H1 (cell line): ENCODE results near the gene SEC24C. TPM values are rescaled to one million over a fixed set of nuclear protein-coding genes. Genes with fewer than 3 reads are reported as not detected.

ENCODE experiments used
- CTCF ChIA-PET: fragments of 300-600 bp; sonication (Branson Sonifier 250); formaldehyde crosslinking; loops from one replicate; lab custom pipeline; 2021; ENCODE audit not compliant: partially characterized antibody; lab: Charles Lee
- POLR2A ChIA-PET: fragments of 300-600 bp; sonication (Branson Sonifier 250); formaldehyde crosslinking; loops from one replicate; lab custom pipeline; 2021; ENCODE audit warnings: inconsistent platforms; ENCODE audit not compliant: partially characterized antibody; lab: Charles Lee
- DNase-seq, 2 experiments: peaks; one replicate each; pipeline versions ENCODE4 v3.0.0 to v3.0.0-alpha.2; 2010 to 2022; ENCODE audit warnings: low spot score in 2 of 2, low read depth in 1 of 2, mixed read lengths in 1 of 2
- FAIRE-seq: peaks from 2 replicates; lab custom pipeline; 2011; peaks lifted over from hg19 to GRCh38; lab: Jason Lieb, UNC
- H2AFZ ChIP-seq: 2 replicates; pipeline ENCODE4 v1.8.1; 2012; ENCODE audit warnings: low read length, inconsistent platforms
- H2AK5ac ChIP-seq: 2 replicates; pipeline ENCODE4 v1.6.1; 2013; ENCODE audit warnings: low read depth, low read length
- H2BK120ac ChIP-seq: replicated peaks from 2 replicates; pipeline ENCODE3; 2013; ENCODE audit warnings: low read depth, low read length, inconsistent platforms
- H2BK12ac ChIP-seq: 2 replicates; pipeline ENCODE4 v1.6.1; 2013; ENCODE audit warnings: low read depth, low read length
- H2BK15ac ChIP-seq: 2 replicates; pipeline ENCODE4 v1.6.1; 2013; ENCODE audit warnings: low read length
- H2BK20ac ChIP-seq: 2 replicates; pipeline ENCODE4 v1.6.1; 2013; ENCODE audit warnings: low read length
- H2BK5ac ChIP-seq: 2 replicates; pipeline ENCODE4 v1.6.1; 2013; ENCODE audit warnings: low read depth, low read length
- H3K14ac ChIP-seq: 2 replicates; pipeline ENCODE4 v1.6.1; 2013; ENCODE audit warnings: inconsistent platforms; ENCODE audit not compliant: insufficient read length
- H3K18ac ChIP-seq: 2 replicates; pipeline ENCODE4 v1.6.1; 2013; ENCODE audit warnings: low read length; ENCODE audit errors: extremely low read depth
- H3K23ac ChIP-seq: 2 replicates; pipeline ENCODE4 v1.6.1; 2013; ENCODE audit warnings: inconsistent platforms; ENCODE audit not compliant: insufficient read length
- H3K23me2 ChIP-seq: 2 replicates; pipeline ENCODE4 v1.6.1; 2013; ENCODE audit warnings: low read depth, low read length
- H3K27ac ChIP-seq: 2 replicates; pipeline ENCODE4 v1.6.1; 2011; ENCODE audit warnings: low read depth, low read length, inconsistent platforms
- H3K27me3 ChIP-seq, 4 experiments: replicated peaks in 1 of 4; 1 replicate in 1 of 4; 2 replicates in 3 of 4; pipeline versions ENCODE4 v1.6.1 to v1.8.1; 2011 to 2013; ENCODE audit warnings: low read length in 3 of 4, mild to moderate bottlenecking in 3 of 4, inconsistent platforms in 2 of 4, mixed read lengths in 2 of 4, moderate library complexity in 1 of 4; ENCODE audit not compliant: control insufficient read depth in 3 of 4, insufficient read depth in 3 of 4; ENCODE audit errors: extremely low read depth in 1 of 4
- H3K36me3 ChIP-seq, 4 experiments: 2 replicates each; pipeline versions ENCODE4 v1.6.1 to v1.8.1; 2011 to 2013; ENCODE audit warnings: mild to moderate bottlenecking in 4 of 4, low read length in 3 of 4, moderate library complexity in 2 of 4, control low read depth in 1 of 4, inconsistent platforms in 1 of 4; ENCODE audit not compliant: insufficient read depth in 4 of 4, control insufficient read depth in 2 of 4
- H3K4ac ChIP-seq: replicated peaks from 2 replicates; pipeline ENCODE3; 2013; ENCODE audit warnings: low read length, low read depth, mixed read lengths, inconsistent platforms; ENCODE audit not compliant: insufficient read length
- H3K4me1 ChIP-seq, 4 experiments: replicated peaks in 1 of 4; 1 replicate in 1 of 4; 2 replicates in 3 of 4; pipeline versions ENCODE4 v1.6.1 to v1.8.1; 2011 to 2013; ENCODE audit warnings: low read length in 3 of 4, inconsistent platforms in 2 of 4, mixed read lengths in 1 of 4; ENCODE audit not compliant: insufficient read depth in 4 of 4, control insufficient read depth in 3 of 4
- H3K4me2 ChIP-seq, 2 experiments: 2 replicates each; pipeline versions ENCODE4 v1.6.1 to v1.8.1; 2011 to 2013; ENCODE audit warnings: low read depth in 2 of 2, low read length in 2 of 2, control low read depth in 1 of 2, inconsistent platforms in 1 of 2, mild to moderate bottlenecking in 1 of 2; ENCODE audit not compliant: insufficient read depth in 1 of 2
- H3K4me3 ChIP-seq, 4 experiments: fragments of 200-600, 300-600 bp in 1 of 4; sonication (generic), shearing (Covaris generic), sonication (Bioruptor Twin) in 1 of 4; 2 replicates each; pipeline versions ENCODE4 v1.5.1 to v1.8.1; 2011 to 2016; ENCODE audit warnings: low read length in 4 of 4, low read depth in 3 of 4, control low read depth in 2 of 4, inconsistent platforms in 2 of 4, mild to moderate bottlenecking in 2 of 4, mixed read lengths in 1 of 4, moderate library complexity in 1 of 4; ENCODE audit not compliant: insufficient read depth in 2 of 4; ENCODE audit errors: extremely low read depth in 1 of 4
- H3K56ac ChIP-seq: replicated peaks from 2 replicates; pipeline ENCODE3; 2013; ENCODE audit warnings: low read depth, mild to moderate bottlenecking, mixed read lengths, low read length, inconsistent platforms; ENCODE audit not compliant: insufficient read length
- H3K79me1 ChIP-seq: 2 replicates; pipeline ENCODE4 v1.6.1; 2013; ENCODE audit warnings: low read depth, low read length, control low read depth
- H3K79me2 ChIP-seq, 2 experiments: 2 replicates each; pipeline versions ENCODE4 v1.6.1 to v1.8.1; 2012 to 2013; ENCODE audit warnings: low read length in 2 of 2, mild to moderate bottlenecking in 2 of 2, inconsistent platforms in 1 of 2; ENCODE audit not compliant: insufficient read depth in 2 of 2, control insufficient read depth in 1 of 2
- H3K9ac ChIP-seq, 4 experiments: replicated peaks in 1 of 4; 1 replicate in 1 of 4; 2 replicates in 3 of 4; pipeline versions ENCODE4 v1.6.1 to v1.8.1; 2011 to 2013; ENCODE audit warnings: low read depth in 3 of 4, low read length in 3 of 4, control low read depth in 2 of 4, mild to moderate bottlenecking in 2 of 4, moderate library complexity in 2 of 4, inconsistent platforms in 1 of 4; ENCODE audit errors: extremely low read depth in 1 of 4
- H3K9me3 ChIP-seq, 2 experiments: 2 replicates each; pipeline versions ENCODE4 v1.6.1 to v1.8.1; 2012 to 2013; ENCODE audit warnings: mild to moderate bottlenecking in 2 of 2, moderate library complexity in 2 of 2, control low read depth in 1 of 2, inconsistent platforms in 1 of 2, low read depth in 1 of 2, low read length in 1 of 2, mixed read lengths in 1 of 2; ENCODE audit not compliant: insufficient read depth in 2 of 2
- H4K20me1 ChIP-seq, 2 experiments: replicated peaks in 1 of 2; 2 replicates each; pipeline versions ENCODE3 to v1.8.1; 2011 to 2013; ENCODE audit warnings: inconsistent platforms in 2 of 2, low read length in 2 of 2, mild to moderate bottlenecking in 1 of 2; ENCODE audit not compliant: insufficient read depth in 2 of 2, control insufficient read depth in 1 of 2
- H4K5ac ChIP-seq: 2 replicates; pipeline ENCODE4 v1.6.1; 2013; ENCODE audit warnings: low read length, low read depth, mixed read lengths, inconsistent platforms; ENCODE audit not compliant: insufficient read length
- H4K8ac ChIP-seq: 2 replicates; pipeline ENCODE4 v1.8.0; 2013; ENCODE audit warnings: mild to moderate bottlenecking, moderate library complexity, low read length, inconsistent platforms; ENCODE audit not compliant: insufficient read depth; ENCODE audit errors: extremely low read depth
- H4K91ac ChIP-seq: replicated peaks from 2 replicates; pipeline ENCODE3; 2013; ENCODE audit warnings: low read length, mixed read lengths, inconsistent platforms; ENCODE audit not compliant: insufficient read length
- CHD2 ChIP-seq: IDR thresholded peaks from 2 replicates; pipeline ENCODE4 v1.6.1; 2012; ENCODE audit warnings: low read length, improper control_type of control experiment
- JUN ChIP-seq: IDR thresholded peaks from 2 replicates; pipeline ENCODE4 v1.6.1; 2011; ENCODE audit warnings: low read depth, mild to moderate bottlenecking, improper control_type of control experiment, low read length
- KDM1A ChIP-seq: fragments of 200-600, 300-600 bp; sonication (generic); IDR thresholded peaks from 2 replicates; pipeline ENCODE4 v1.7.1; 2016; ENCODE audit warnings: mild to moderate bottlenecking, low read length, borderline replicate concordance
- POU5F1 ChIP-seq: IDR thresholded peaks from 2 replicates; pipeline ENCODE4 v1.6.1; 2011; ENCODE audit warnings: low read depth, mild to moderate bottlenecking, low read length, moderate library complexity
- RFX5 ChIP-seq: IDR thresholded peaks from 2 replicates; pipeline ENCODE4 v1.6.1; 2011; ENCODE audit warnings: low read depth, low read length, improper control_type of control experiment, borderline replicate concordance
- SAP30 ChIP-seq: fragments of 300-600 bp; sonication (generic); IDR thresholded peaks from 2 replicates; pipeline ENCODE4 v1.7.1; 2012; ENCODE audit warnings: low read length, moderate library complexity, mild to moderate bottlenecking, inconsistent platforms; ENCODE audit not compliant: insufficient read depth, insufficient replicate concordance
- WGBS, 2 experiments: shearing (Covaris generic) in 1 of 2; methylation state at CpG; one replicate each; pipeline versions ENCODE4 v1.1.6 to v1.1.7; 2013 to 2015; ENCODE audit warnings: low lambda C conversion rate in 2 of 2, mixed read lengths in 2 of 2, inconsistent platforms in 1 of 2, low coverage in 1 of 2, missing lambda C conversion rate in 1 of 2; ENCODE audit not compliant: insufficient replicate concordance in 2 of 2, insufficient coverage in 1 of 2, insufficient read length in 1 of 2; ENCODE audit errors: extremely low coverage in 1 of 2, missing lambda C conversion rate in 1 of 2; 5-methylcytosine and 5-hydroxymethylcytosine counted together
- polyA plus RNA-seq, 7 experiments: library from polyadenylated mRNA; depleted of rRNA in 3 of 7; stranded (reverse) in 5 of 7; unstranded in 2 of 7; fragments of >200 nt in 5 of 7; fragments of 200-250 nt in 2 of 7; gene quantifications; 1 replicate in 5 of 7; 2 replicates in 1 of 7; 4 replicates in 1 of 7; pipeline versions ENCODE4 v1.2.1 to v1.2.3, GENCODE V29; 2011 to 2013; ENCODE audit warnings: missing spikeins in 2 of 7, mixed read lengths in 2 of 7
- total RNA-seq: library from RNA; stranded (reverse); fragmentation: NEBNext Ultra II Directional; extraction: Animal tissue kit (Norgen Biotek cat#: 25700); gene quantifications from 2 replicates; pipeline ENCODE4 v1.2.1, GENCODE V29; 2021

The SEC24C gene
- total and polyA plus RNA-seq, 2 of the 8 experiments (the other 6 are each of a cell fraction or from before 2014, with no cell fraction given): 63.2 to 67.4 TPM

GRCh38 chr10:73801253-73801590, 57.0 kb downstream of the SEC24C start:
- CTCF ChIA-PET: interaction anchor here (1.1 kb wide), 1 partner anchor 13 kb away, joined by 3 read pairs; no protein-coding TSS in a partner anchor
- H4K91ac ChIP-seq: no peak overlapping the region
- no peak overlapping the region for H3K4ac ChIP-seq
- no peak overlapping the region for H2BK15ac ChIP-seq
- H3K79me2 ChIP-seq: no peaks in the 10 kb centered on the region
- H3K79me1 ChIP-seq: no peaks in the 10 kb centered on the region
- H3K4me1 ChIP-seq: no peaks in the 10 kb centered on the region
- no peak overlapping the region for H2AFZ ChIP-seq
- H2AK5ac ChIP-seq: no peak overlapping the region
- no peak overlapping the region; the same call in 1 of the 2 replicates for H4K8ac ChIP-seq
- no peaks in the 10 kb centered on the region for H3K27me3 ChIP-seq
- H2BK12ac ChIP-seq: no peak overlapping the region
- H2BK20ac ChIP-seq: no peak overlapping the region
- no peaks in the 10 kb centered on the region for H3K9me3 ChIP-seq
- H3K56ac ChIP-seq: no peak overlapping the region
- WGBS, 2 experiments: 98% methylated on average over 13 of the region's 13 CpGs; no CpG with 5 or more reads in 1 of the 2 experiments
- TF ChIP-seq KDM1A: no peak
- no peak for TF ChIP-seq SAP30
- no peak for TF ChIP-seq JUN
- TF ChIP-seq POU5F1: no peak
- no peak for TF ChIP-seq RFX5
- TF ChIP-seq CHD2: no peak
- H3K36me3 ChIP-seq: peaks cover 2 to 29% (median 20%) of the 10 kb centered on the region in 4 experiments; a peak in 7 of 8 replicates
- FAIRE-seq (no peak), DNase-seq (no peak)
- H3K23me2 ChIP-seq: no peaks in the 10 kb centered on the region
- no peak overlapping the region for H2BK120ac ChIP-seq
- H3K18ac ChIP-seq: no peak overlapping the region
- no peak overlapping the region for H4K5ac ChIP-seq
- no peak overlapping the region for H3K27ac ChIP-seq
- H2BK5ac ChIP-seq: no peak overlapping the region
- POLR2A ChIA-PET: interaction anchor here (0.7 to 12.1 kb wide), 3 partner anchors 7 to 21 kb away, joined by 3 to 137 read pairs (median 3); partner anchors contain the start of gene NDST2
- no peak overlapping the region for H3K14ac ChIP-seq
- no peak overlapping the region for H3K23ac ChIP-seq
- H3K4me2 ChIP-seq: no peak overlapping the region
- no peak overlapping the region for H3K9ac ChIP-seq
- peaks cover 0 to 11% of the 10 kb centered on the region in 2 experiments for H4K20me1 ChIP-seq
- H3K4me3 ChIP-seq: no peak overlapping the region
